HepG2 (cell line): ENCODE data around the gene SIK3. TPM values are rescaled to one million over a fixed set of nuclear protein-coding genes. Genes with fewer than 3 reads are reported as not detected.

Source experiments
- FOXM1 ChIP-seq: sonication (generic); formaldehyde crosslinking; IDR thresholded peaks from 2 replicates; pipeline ENCODE4 v1.5.0; 2020; ENCODE audit warnings: missing genetic modification reagents
- HNF4G ChIP-seq, 2 experiments: sonication (generic) in 1 of 2; formaldehyde crosslinking in 1 of 2; IDR thresholded peaks; 2 replicates each; pipeline versions ENCODE4 v1.4.0 to v1.6.1; 2011 to 2020; ENCODE audit warnings: borderline replicate concordance in 2 of 2, low read depth in 2 of 2, mild to moderate bottlenecking in 2 of 2, low read length in 1 of 2, missing genetic modification reagents in 1 of 2, moderate library complexity in 1 of 2
- KLF12 ChIP-seq: sonication (generic); formaldehyde crosslinking; IDR thresholded peaks from 2 replicates; pipeline ENCODE4 v1.4.0; 2020; ENCODE audit warnings: missing genetic modification reagents, borderline replicate concordance
- MTF1 ChIP-seq: sonication (generic); formaldehyde crosslinking; IDR thresholded peaks from 2 replicates; pipeline ENCODE4 v1.5.0; 2020; ENCODE audit warnings: missing genetic modification reagents
- NR3C1 ChIP-seq: sonication (generic); formaldehyde crosslinking; IDR thresholded peaks from 2 replicates; pipeline ENCODE4 v1.4.0; 2020; ENCODE audit warnings: missing genetic modification reagents
- PAF1 ChIP-seq: IDR thresholded peaks from 2 replicates; pipeline ENCODE4 v1.6.1; 2016; ENCODE audit warnings: missing genetic modification reagents, missing compliant biosample characterization
- POLR2AphosphoS5 ChIP-seq: IDR thresholded peaks from 2 replicates; pipeline ENCODE4 v1.6.1; 2012; ENCODE audit warnings: low read depth, low read length
- PPARG ChIP-seq: conservative IDR thresholded peaks from 2 replicates; pipeline ENCODE4 v1.6.1; 2016; ENCODE audit warnings: missing biosample characterization, missing genetic modification reagents
- PRPF4 ChIP-seq: fragments of 200-400 bp; formaldehyde crosslinking; IDR thresholded peaks from 2 replicates; pipeline ENCODE4 v1.6.1; 2016; ENCODE audit warnings: low read length, low read depth; ENCODE audit not compliant: poor library complexity, severe bottlenecking
- SALL2 ChIP-seq: sonication (generic); formaldehyde crosslinking; IDR thresholded peaks from 2 replicates; pipeline ENCODE4 v1.8.1; 2023; ENCODE audit warnings: mild to moderate bottlenecking, missing genetic modification reagents, inconsistent platforms
- SKI ChIP-seq: fragments of 450-650 bp; IDR thresholded peaks from one replicate; pipeline ENCODE4 v1.6.1; 2018; ENCODE audit warnings: mild to moderate bottlenecking; ENCODE audit not compliant: partially characterized antibody
- SRF ChIP-seq: IDR thresholded peaks from 2 replicates; pipeline ENCODE4 v1.6.1; 2011; ENCODE audit warnings: mild to moderate bottlenecking, low read depth, low read length, moderate library complexity
- TARDBP ChIP-seq: sonication (generic); formaldehyde crosslinking; IDR thresholded peaks from 2 replicates; pipeline ENCODE4 v1.8.0; 2022; ENCODE audit warnings: mild to moderate bottlenecking, missing genetic modification reagents
- TBX2 ChIP-seq: sonication (generic); formaldehyde crosslinking; IDR thresholded peaks from 2 replicates; pipeline ENCODE4 v1.5.0; 2020; ENCODE audit warnings: missing genetic modification reagents, mild to moderate bottlenecking, borderline replicate concordance
- USF2 ChIP-seq, 2 experiments: sonication (generic) in 1 of 2; formaldehyde crosslinking in 1 of 2; IDR thresholded peaks; 2 replicates each; pipeline versions ENCODE4 v1.5.1 to v1.6.1; 2011 to 2020; ENCODE audit warnings: borderline replicate concordance in 1 of 2, low read depth in 1 of 2, low read length in 1 of 2, mild to moderate bottlenecking in 1 of 2, missing genetic modification reagents in 1 of 2, moderate library complexity in 1 of 2
- XBP1 ChIP-seq: sonication (generic); formaldehyde crosslinking; IDR thresholded peaks from 2 replicates; pipeline ENCODE4 v1.5.0; 2020; ENCODE audit warnings: missing genetic modification reagents
- ZMYM4 ChIP-seq: sonication (generic); formaldehyde crosslinking; IDR thresholded peaks from 2 replicates; pipeline ENCODE4 v1.8.1; 2023; ENCODE audit warnings: mild to moderate bottlenecking, missing genetic modification reagents
- ZNF543 ChIP-seq: sonication (generic); formaldehyde crosslinking; IDR thresholded peaks from 2 replicates; pipeline ENCODE4 v1.4.0; 2020; ENCODE audit warnings: mild to moderate bottlenecking, missing genetic modification reagents
- ZNF570 ChIP-seq: sonication (generic); formaldehyde crosslinking; IDR thresholded peaks from 2 replicates; pipeline ENCODE4 v1.4.0; 2020; ENCODE audit warnings: mild to moderate bottlenecking, missing genetic modification reagents, borderline replicate concordance
- ZNF75D ChIP-seq: sonication (generic); formaldehyde crosslinking; IDR thresholded peaks from 2 replicates; pipeline ENCODE4 v1.8.1; 2023; ENCODE audit warnings: missing genetic modification reagents, mild to moderate bottlenecking, borderline replicate concordance
- polyA plus RNA-seq, 8 experiments: library from polyadenylated mRNA; depleted of rRNA in 3 of 8; stranded (reverse) in 7 of 8; unstranded in 1 of 8; fragments of >200 nt; fragmentation: Illumina TruSeq in 4 of 8; extraction: Trizol in 4 of 8; gene quantifications; 2 replicates each; pipeline versions ENCODE4 v1.2.1 to v1.2.3, GENCODE V29; 2011 to 2016; ENCODE audit warnings: low read depth in 4 of 8, missing spikeins in 1 of 8, mixed read lengths in 1 of 8; ENCODE audit not compliant: insufficient read depth in 1 of 8
- total RNA-seq, 5 experiments: library from RNA; depleted of rRNA; stranded (reverse); fragments of >200 nt; fragmentation: Illumina TruSeq; extraction: Trizol; gene quantifications; 2 replicates each; pipeline ENCODE4 v1.2.3, GENCODE V29; 2016; ENCODE audit warnings: low read depth in 1 of 5
- TF ChIP-seq, protein P1 (sequence below): sonication (generic); formaldehyde crosslinking; IDR thresholded peaks from 2 replicates; pipeline ENCODE4 v1.5.0; 2020; ENCODE audit warnings: mild to moderate bottlenecking, missing genetic modification reagents
- TF ChIP-seq, protein P2 (sequence below): sonication (generic); formaldehyde crosslinking; conservative IDR thresholded peaks from 2 replicates; pipeline ENCODE4 v1.8.0; 2022; ENCODE audit warnings: low read depth, missing genetic modification reagents
- TF ChIP-seq, protein P3 (sequence below): sonication (generic); formaldehyde crosslinking; conservative IDR thresholded peaks from 2 replicates; pipeline ENCODE4 v1.4.0; 2020; ENCODE audit warnings: missing genetic modification reagents

Gene SIK3
- total and polyA plus RNA-seq, 2 of the 13 experiments (the other 11 are each of a cell fraction or from before 2014, with no cell fraction given), result 5.7 to 9.8 TPM

DNA sequence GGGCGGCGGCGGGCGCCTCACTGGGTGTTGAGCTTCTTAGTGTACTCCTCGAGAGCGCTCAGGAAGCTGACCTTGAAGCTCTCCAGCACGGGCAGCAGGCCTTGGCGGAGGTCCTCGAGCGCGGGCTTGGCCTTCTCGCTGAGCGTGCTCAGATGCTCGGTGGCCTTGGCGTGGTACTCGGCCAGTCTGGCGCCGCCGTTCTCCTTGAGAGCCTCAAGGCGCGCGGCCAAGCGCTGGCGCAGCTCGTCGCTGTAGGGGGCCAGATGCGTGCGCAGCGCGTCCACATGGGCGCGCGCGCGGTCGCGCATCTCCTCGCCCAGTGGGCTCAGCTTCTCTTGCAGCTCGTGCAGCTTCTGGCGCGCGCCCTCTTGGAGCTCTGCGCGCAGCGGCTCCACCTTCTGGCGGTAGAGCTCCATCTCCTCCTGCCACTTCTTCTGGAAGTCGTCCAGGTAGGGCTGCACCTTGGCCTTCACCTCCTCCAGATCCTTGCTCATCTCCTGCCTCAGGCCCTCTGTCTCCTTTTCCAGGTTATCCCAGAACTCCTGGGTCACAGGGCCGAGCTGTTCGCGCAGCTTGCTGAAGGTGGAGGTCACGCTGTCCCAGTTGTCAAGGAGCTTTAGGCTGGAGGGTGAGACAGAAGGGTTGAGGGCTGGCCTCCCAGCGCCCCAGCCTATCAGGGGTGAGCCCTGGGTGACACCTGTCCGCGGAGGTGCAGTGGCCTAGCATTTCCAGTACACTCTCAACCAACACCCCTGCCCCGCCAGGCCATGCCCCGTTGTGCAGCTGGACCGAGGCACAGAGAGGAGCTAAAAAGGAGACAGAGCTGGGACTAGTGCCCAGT is 262.2 kb downstream of the SIK3 start (continued):
- TF ChIP-seq HNF4G (IDR thresholded peaks at IDR 0.05; ENCODE audit: borderline replicate concordance, low read depth, low read length) (0 out of 2 replicates have a peak, but pooled peaks have one; percentile 2), HNF4G (CRISPR knock-in tag; IDR thresholded peaks at IDR 0.05; ENCODE audit: borderline replicate concordance, low read depth) (no peak), ZNF543 (CRISPR knock-in tag) (no peak), POLR2AphosphoS5 (peak; percentile 58), PRPF4 (no peak), TARDBP (CRISPR knock-in tag) (peak; percentile 84), SRF (no peak), NR3C1 (CRISPR knock-in tag) (no peak), SKI (no peak), ZMYM4 (peak; percentile 23; the same call in 1 of the 2 replicates), XBP1 (no peak), TBX2 (CRISPR knock-in tag) (peak; percentile 53; the same call in 1 of the 2 replicates), FOXM1 (no peak), PPARG (no peak), USF2 (IDR thresholded peaks at IDR 0.05; ENCODE audit: low read depth, low read length) (no peak), USF2 (CRISPR knock-in tag; IDR thresholded peaks at IDR 0.05; ENCODE audit: borderline replicate concordance) (no peak), ZNF75D (no peak), PAF1 (CRISPR knock-in tag) (no peak), ZNF570 (CRISPR knock-in tag) (no peak), MTF1 (CRISPR knock-in tag) (no peak), KLF12 (CRISPR knock-in tag) (no peak), SALL2 (CRISPR knock-in tag) (no peak)
- TF ChIP-seq, protein P1, sequence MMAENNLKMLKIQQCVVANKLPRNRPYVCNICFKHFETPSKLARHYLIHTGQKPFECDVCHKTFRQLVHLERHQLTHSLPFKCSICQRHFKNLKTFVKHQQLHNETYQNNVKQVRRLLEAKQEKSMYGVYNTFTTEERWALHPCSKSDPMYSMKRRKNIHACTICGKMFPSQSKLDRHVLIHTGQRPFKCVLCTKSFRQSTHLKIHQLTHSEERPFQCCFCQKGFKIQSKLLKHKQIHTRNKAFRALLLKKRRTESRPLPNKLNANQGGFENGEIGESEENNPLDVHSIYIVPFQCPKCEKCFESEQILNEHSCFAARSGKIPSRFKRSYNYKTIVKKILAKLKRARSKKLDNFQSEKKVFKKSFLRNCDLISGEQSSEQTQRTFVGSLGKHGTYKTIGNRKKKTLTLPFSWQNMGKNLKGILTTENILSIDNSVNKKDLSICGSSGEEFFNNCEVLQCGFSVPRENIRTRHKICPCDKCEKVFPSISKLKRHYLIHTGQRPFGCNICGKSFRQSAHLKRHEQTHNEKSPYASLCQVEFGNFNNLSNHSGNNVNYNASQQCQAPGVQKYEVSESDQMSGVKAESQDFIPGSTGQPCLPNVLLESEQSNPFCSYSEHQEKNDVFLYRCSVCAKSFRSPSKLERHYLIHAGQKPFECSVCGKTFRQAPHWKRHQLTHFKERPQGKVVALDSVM (CRISPR knock-in tag), result peak; percentile 40; the same call in 1 of the 2 replicates
- TF ChIP-seq, protein P2, sequence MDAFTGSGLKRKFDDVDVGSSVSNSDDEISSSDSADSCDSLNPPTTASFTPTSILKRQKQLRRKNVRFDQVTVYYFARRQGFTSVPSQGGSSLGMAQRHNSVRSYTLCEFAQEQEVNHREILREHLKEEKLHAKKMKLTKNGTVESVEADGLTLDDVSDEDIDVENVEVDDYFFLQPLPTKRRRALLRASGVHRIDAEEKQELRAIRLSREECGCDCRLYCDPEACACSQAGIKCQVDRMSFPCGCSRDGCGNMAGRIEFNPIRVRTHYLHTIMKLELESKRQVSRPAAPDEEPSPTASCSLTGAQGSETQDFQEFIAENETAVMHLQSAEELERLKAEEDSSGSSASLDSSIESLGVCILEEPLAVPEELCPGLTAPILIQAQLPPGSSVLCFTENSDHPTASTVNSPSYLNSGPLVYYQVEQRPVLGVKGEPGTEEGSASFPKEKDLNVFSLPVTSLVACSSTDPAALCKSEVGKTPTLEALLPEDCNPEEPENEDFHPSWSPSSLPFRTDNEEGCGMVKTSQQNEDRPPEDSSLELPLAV (CRISPR knock-in tag), result no peak
- TF ChIP-seq, protein P3, sequence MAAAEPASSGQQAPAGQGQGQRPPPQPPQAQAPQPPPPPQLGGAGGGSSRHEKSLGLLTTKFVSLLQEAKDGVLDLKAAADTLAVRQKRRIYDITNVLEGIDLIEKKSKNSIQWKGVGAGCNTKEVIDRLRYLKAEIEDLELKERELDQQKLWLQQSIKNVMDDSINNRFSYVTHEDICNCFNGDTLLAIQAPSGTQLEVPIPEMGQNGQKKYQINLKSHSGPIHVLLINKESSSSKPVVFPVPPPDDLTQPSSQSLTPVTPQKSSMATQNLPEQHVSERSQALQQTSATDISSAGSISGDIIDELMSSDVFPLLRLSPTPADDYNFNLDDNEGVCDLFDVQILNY (CRISPR knock-in tag), result no peak
